GM21447 (cell line): Measurements from ENCODE around the gene CFAP74.
"Not testable (repeated sequence)": the region's sequence is repeated elsewhere in the genome, so short reads cannot be mapped to it uniquely, and the experiment has no call there.

ENCODE experiments used
- ATAC-seq: cut with Tn5 transposase; IDR thresholded peaks from one replicate; pipeline ENCODE4 v1.9.1; 2021; ENCODE audit not compliant: unreplicated experiment

Gene CFAP74

DNA sequence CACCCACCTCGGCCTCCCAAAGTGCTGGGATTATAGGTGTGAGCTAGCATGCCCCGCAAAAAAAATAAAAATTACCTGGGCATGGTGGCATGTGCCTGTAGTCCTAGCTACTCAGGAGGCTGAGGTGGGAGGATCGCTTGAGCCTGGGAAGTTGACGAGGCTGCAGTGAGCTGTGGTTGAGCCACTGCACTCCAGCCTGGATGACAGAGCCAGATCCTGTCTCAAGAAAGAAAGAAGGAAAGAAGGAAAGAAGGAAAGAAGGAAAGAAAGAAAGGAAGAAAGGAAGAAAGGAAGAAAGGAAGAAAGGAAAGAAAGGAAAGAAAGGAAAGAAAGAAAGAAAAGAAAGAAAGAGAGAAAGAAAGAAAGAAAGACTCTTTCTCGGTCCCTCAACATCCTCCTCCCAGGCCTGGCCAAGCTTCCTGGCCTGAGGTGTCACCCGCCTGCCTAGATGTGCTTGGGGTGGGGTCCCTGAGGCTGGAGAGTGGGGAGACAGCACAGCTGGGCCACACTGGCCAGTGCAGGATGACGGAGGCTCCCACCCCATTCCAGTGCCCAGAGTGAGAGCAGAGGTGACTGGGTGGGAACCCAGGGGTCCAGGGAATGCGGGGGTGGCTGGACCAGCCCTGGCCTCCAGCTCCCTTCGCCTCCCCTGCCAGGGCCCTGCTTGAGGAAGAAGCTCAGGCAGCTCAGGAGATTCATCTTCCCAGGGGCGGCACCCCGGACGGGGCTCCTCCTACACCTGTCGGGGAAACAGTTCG lies 102.5 kb downstream of the CFAP74 start:
- ATAC-seq, result no peak

DNA sequence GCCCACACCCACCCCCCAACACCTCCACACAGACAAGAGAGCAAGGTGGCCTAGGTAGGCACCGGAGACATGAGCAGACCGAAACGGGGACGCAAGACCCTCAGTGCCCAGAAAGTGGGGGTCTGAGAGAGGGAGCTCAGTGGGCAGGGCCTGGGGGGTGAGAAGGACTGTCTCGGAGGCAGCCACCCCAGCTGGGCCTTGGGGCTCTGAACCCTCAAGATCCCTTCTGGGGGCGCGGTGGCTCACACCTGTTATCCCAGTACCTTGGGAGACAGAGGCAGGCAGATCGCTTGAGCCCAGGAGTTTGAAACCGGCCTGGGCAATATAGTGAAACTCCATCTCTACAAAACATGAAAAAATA lies 103.6 kb downstream of the CFAP74 start:
- no peak for ATAC-seq

DNA sequence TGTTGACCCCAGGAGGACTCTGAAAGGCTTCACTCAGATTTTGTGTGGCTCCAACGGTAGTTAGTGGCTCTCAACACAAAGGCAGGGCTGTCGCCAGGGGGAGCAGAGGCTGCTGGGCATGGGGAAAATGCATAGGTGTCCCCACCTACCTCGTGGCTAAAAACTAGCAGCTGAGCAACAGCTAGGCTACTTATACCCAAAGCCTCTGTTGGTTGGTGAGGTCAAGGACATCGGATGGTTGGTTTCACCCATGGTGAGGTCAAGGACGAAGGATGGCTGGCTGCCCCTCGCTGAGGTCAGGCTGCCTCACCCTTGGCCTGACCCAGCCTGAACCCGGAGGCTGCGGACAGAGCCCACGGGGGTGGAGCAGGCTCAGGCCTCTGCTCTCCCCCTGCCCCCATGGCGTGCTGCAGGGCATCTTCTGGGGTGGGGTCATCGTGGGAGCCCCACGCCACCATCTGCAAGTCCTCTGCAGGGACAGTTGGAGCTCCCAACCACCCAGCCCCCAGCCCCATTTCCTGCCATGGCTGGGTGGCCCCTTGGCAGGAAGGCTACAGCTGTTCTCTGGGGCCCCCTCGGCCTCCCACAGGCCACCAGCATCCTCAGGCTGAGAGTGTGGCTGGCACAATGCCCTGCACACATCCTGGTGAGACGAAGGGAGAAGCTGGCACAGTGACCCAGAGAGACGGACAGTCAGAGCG lies 104.2 kb downstream of the CFAP74 start:
- no peak for ATAC-seq

DNA sequence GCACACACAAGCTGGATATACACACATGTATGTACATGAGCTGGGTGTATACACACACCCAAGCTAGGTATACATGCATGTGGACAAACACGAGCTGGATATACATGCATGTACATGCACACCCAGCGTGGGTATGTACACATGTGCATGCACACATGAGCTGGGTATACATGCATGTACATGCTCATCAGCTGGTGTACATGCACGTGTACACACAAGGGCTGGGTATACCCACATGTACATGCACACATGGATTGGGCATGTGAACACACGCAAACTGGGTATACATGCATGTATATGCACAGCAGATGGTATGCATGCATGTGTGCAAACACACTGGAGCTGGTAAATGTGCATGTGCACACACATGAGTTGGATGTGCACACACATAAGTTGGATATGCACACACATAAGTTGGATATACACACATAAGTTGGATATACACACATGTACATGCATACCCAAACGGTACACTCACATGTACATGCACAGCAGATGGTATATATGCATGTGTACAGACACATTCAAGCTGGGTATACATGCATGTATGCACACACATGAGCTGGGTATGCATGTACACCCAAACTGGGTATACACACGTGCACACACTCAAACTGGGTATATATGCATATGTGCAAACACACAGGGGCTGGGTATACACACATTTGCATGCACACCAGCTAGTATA lies 105.2 kb downstream of the CFAP74 start:
- ATAC-seq, result no peak

DNA sequence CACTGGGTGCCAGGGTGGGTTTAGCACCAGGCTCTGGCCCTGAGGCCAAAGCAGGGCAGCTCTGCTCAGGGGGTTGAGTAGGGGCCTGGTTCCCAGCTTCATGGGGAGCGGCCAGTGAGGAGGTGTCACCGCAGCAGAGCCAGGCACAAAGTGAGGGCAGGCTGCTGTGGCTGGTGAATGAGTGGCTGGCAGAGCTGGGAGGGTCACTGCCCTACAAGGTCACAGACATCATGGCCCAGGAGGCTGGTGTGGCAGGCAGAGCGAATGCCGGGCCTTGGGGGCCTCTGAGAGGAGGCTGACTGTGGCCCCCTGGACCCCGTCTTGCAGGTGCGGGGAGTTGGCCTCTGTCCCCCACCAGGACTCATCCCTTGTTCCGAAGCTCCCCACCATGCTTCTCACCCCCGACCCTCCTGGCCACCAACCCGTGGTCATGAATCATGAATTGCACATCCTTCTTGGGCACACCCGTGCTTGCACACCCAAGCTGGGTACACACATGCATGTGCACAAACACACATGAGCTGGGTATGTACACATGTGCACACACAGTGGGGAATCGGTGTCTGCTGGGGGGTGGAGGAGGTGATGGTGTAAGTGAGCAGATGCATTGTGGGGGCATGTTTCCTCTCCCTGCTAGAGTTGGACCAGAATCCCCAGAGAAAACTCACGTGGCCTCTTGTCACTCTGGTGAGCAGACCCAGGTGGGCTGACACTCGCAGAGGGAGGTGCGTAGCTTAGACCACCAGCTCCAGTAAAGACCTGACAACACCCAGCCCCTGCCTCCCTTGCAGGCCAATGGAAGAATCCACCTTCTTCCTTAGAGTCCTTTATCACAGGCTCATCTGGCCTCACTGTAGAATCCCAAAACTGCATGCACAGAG lies 107.9 kb downstream of the CFAP74 start:
- ATAC-seq, result no peak

DNA sequence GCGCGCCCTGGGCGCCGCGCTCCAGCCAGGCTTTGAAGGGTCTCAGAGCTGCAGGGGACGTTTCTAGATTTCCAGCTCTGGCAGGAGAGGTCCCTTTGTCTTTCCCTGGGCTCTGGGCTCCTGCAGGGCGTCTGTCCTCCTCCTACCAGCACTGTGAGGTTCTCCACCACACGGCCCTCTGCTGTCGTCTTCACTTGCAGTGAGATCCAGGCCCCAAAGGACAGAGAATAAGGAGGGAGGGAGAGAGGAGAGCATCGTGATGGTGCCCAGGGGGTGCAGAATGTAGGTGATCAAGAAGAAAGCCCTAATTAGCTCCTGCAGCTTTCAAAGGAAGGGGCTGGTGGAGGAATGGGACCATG lies 108.5 kb downstream of the CFAP74 start:
- ATAC-seq, result no peak

DNA sequence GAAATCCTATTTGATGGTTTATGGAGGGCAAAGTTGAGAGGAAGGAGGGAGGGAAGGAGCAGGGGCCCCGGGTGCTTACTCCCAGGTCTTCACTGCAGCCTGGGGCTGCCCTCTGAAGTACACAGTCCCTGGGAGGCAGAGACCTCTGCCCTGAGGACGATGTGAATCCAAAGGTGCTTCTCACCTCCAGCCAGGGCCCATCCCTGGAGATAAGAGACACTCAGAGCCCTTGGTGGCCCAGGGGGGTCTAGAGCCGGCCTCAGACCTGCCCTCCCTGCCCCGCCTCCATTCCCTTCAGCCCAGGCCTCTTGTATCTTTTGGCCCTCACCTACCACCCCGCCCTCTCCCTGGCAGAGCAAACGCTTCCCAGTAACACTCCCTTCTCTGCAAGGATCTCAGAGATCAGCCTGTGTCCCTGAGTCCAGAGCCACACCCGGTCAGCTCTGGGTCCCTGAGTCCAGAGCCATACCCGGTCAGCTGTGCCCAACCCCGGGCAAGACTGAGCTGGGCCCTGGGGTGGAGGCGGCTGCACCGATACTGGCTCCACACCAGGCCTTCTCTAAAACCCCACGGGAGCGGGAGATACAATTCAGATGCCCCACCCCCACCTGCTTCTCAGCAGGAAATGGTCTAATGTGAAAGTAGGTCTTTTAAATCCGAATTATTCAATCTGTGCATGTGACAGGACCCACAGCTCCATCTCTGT lies 109.1 kb downstream of the CFAP74 start:
- ATAC-seq, result no peak

DNA sequence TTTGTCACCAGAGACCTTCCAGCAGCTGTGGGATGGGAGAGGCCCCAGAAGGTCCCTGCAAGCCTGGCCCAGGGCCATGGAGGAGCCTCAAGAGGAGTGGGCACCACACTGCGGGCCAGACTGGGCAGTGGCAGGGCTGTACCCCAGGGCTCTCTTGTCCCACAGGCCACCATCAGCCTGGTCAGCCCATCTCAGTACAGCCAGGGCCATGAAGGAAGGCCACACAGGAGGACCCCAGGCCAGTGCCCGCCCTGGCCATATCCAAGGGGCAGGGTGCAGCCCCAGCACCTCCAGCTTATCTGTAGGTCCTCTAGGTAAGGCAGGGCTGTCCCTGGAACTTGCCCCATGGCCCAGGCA lies 109.6 kb downstream of the CFAP74 start:
- ATAC-seq, result no peak

DNA sequence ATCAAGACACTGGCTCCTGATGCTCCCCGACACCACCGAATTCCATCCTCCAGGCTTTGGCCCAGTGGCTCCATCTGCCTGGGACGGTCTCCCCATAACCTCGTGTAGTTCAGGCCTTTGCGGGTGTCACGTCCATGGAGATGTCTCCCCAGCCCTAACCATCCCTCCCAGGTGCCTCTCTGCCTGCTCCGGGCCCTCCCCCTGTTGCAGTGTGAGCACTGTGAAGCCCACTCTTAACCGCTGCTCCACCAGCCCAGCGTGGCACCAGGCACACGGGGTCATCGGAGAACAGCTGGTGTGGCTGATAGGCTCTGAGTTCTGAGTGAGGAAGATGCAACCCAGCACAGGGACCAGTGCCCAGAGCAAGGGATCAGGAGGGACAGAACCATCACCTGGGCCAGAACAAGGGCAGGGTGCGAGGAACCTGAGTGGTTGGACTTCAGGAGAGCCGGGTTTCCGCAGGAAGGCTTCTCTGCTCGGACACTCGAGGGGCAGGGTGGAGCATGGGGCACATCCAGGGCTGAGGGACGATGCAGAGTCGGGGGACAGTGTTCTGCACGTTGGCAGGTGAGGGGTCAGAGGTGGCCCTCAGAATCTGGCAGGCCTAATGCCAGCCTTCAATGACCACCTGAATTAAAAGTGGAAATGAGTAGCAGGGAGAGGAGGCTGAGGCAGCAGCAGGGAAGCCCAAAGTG lies 110.1 kb downstream of the CFAP74 start:
- no peak for ATAC-seq

DNA sequence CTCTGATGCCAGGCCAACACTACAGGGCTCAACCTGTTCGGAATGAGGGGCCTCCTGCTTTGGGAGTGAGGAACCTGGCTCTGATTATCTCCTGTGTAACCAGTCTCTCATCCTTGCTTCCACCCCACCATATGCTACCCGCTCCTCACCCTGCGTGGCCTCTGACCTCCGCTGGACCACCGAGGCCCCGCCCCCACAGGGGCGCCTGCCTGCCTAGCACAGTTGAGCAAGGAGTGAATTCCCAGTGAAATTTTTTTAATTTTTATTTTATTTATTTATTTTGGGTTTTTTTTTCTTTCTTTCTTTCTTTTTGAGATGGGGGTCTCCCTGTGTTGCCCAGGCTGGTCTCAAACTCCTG lies 110.8 kb downstream of the CFAP74 start:
- ATAC-seq, result no peak

DNA sequence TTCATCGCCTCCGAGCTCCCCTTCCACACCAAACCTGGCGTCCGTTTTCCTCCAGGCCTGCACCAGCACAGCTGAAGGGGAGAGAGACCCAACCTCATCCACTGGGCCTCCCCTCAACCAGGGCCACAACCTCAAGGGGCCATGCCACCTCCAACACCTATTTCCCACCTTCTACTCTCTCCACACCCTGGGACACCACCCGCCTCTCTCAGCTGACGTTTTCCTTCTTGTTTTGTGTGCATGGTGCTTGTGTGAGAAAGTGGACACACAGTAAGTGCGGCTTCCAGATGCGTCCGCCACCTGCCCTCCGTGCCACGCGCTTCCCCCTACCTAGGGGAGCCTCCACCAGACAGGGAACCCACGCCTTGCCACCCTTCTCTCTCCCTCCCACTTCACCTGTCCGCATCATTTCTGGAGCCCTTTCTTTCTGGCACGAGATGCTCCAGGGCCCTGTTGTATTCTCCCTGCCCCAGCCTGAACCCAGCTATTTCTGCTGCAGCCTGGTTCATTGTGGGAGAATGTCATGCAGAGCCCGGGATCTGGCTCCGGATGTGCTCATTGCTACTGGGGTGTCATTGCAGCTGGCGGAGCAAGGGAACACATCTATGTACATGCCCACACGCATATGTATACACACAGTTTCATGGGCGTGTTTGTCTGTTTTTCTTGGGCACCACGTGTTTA lies 111.4 kb downstream of the CFAP74 start:
- no peak for ATAC-seq

DNA sequence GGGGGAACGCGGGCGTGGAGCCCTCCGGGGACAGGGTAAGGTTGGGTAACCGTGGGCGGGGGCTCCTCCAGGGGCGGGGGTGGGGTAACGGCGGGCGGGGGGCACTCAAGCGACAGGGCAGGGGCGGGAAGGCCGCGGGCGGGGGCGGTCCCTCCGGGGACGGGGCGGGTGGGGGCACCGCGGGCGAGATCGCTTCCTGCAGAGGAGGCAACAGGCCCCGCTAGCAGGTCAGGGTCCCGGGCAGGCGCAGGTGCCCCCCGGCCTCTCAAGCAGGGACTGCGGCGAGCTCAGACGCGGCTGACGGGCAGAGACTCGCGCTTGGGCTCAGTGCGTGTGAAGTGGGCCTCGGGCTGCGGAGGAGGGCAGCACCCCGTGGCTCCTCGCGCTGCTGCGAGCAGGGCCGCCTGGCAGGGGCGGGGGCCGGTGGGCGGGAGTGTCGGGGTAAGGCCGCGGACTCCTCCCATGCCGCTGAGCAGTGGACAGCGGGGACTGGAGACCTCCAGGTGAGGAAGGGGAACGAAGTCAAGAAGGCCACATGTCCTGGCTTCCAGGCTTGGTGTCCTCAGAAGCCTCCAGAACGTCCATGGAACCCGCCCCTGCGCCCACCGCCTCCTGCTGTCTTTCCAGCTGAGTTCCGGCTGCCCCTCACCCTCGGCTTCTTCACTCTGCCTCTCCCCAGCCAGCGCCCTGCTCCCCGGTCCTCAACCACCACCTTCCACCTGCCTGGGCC lies 112.1 kb downstream of the CFAP74 start:
- ATAC-seq, result peak; percentile 17

DNA sequence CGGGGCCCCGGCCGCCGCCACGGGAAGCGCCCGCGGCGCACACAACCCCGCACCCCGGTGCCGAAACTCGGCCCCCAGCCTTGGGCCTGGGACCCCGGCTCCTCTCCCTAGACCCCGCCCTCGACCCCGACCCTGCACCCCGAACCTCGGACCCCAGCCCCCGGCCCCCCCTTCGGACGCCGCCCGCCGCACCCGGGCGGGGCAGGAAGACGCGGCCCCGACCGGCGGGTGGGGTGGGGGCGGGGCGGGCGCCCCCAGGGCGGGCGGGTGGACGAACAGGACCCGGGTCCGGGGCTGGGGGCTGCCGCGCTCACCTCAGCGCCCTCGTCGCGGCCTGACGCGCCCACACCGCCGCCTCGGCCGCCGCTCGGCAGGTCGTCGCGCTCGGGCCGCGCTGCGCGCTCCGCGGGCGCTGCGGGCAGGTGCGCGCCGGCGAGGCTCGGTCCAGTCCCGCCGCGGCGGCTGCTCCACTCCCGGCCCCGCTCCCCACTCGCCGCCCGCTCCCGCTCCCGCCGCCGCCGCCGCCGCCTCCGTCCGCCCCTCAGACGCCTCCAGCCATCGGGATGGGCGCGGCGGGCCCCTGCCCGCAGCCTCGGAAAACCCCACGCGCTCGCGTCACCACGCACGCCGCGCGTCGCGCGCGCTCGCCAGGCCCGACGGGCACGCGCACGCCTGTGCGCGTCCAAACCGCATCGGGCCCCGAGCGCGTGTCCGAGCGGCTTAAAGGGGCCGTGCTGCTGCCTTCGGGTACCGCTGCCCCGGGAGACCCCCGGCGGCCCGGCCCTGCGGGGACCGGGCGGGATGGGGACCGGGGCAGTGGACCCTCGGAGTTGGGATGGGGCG lies 112.9 kb downstream of the CFAP74 start, which contains the start of gene GNB1:
GNB1 (minus strand) TSS at position 582 of the 843 bp plus-strand sequence. CDS start 65,634 bp downstream, outside the sequence.
- peak; percentile 59 for ATAC-seq

DNA sequence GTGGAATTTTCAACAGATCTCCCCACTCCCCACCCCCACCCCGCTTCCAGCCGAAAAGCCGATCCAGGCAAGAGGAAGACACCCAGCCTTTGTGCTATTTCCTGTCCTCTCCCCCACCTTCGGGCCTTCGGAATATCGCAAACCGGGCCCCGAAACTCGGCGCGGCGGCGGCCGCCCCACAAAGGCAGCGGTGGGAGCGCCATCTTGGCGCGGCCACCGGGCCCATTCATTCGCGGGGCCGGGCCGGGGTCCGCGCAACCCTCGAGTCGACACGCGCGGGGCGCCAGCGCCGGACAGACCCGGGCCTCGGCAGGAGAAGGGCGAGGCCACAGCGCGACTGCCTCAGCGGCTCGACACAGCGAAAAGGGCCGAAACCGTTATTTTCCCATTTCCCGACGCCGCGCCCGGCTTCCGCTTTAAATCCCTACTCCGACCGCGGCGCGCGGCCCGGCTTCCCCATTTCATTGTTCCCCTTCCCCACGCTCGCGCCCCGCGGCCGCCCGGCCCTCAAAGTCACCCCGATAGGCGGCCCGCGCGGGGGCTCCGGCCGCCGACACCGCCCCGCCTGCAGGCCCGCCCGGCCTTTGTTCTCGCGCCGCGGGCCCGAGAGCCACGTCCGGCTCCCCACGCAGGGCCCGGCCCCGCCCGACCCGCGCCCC lies 113.6 kb downstream of the CFAP74 start:
- no peak for ATAC-seq

DNA sequence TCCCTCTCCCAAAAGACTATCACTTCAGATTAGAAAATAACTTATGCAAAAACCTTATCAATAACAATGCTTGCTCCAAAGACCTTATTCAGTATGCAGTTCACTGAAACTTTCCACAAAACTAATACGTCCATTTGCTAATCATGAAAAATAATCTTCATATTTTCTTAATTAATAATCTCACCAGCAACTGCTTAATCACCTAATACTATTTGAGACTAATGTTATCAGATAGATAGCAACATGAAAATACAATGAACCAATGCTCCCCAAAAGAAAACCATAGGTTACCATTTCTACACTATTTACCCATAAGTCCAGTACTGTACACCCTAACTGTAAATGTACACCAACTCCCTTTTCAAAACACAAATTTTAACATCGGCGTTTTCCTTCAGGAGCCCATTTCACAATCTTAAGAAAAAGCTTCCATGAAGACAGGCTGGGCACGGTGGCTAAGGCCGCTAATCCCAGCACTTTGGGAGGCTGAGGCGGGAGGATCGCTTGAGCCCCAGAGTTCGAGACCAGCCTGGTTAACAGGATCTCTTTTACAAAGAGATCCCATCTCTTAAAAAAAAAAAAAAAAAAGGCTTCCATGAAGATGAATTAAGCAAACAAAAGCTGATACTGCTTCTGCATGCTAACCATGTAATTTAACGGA lies 114.4 kb downstream of the CFAP74 start:
- no peak for ATAC-seq

DNA sequence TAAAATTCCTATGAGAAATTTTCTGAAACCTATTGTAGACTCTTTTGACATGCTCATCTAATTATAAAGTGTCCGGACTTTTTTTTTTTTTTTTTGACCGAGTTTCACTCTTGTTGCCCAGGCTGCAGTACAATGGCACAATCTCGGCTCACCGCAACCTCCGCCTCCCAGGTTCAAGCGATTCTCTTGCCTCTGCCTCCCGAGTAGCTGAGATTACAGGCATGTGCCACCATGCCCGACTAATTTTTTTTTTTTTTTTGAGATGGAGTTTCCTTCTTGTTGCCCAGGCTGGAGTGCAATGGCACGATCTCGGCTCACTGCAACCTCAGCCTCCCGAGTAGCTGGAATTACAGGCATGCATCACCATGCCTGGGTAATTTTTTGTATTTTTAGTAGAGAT lies 119.7 kb downstream of the CFAP74 start:
- not testable (repeated sequence) for ATAC-seq
